HG03460 (cell line): Measurements from ENCODE around the gene CDH12.
"Not testable (repeated sequence)": the region's sequence is repeated elsewhere in the genome, so short reads cannot be mapped to it uniquely, and the experiment has no call there.

Experiments
- ATAC-seq: cut with Tn5 transposase; IDR thresholded peaks from one replicate; pipeline ENCODE4 v1.9.1; 2021; ENCODE audit not compliant: unreplicated experiment

Gene CDH12

DNA sequence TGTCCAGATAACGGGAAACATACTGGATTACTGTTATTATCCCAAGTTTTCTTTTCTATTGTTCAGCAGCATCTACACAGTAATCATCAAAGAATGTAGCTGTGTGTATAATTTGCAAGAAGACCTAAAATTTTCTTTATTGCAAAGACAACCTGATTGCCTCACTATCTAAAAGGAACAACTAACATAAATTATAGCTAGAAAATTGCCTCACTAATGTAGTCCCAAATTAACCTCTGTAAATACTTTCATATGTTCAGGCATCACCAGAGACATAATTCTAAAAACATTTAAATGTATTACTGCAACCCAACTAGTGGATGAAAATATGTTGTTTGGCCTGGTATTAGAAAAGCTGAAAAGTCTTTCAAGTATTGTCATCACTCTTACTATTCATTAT is 275.4 kb downstream of the CDH12 start:
- ATAC-seq, result no peak

DNA sequence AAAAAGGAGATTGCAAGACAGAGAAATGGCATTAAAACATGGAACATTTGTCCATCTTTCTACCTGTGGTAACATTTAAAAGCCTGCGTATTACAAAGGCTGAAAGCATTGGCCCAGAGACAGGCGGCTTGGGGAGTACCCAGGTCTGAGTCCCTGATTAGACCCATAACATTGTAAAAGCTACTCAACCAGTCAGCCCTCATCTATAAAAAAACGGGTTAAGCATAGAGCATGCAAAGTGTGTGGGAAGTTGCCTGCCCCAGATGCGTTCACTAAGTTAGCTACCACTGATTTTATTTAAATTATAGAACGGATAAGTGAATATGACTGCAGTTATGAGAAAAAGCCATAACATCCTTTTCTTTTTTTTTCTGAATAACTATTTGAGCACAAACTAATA is 276.1 kb downstream of the CDH12 start:
- ATAC-seq, result no peak

GRCh38 chr5:22572941-22573340 is 280.2 kb downstream of the CDH12 start:
- no peak for ATAC-seq

- ATAC-seq, result no peak
These were observed 285.2 kb downstream of the CDH12 start for GRCh38 chr5:22567983-22568382.

DNA sequence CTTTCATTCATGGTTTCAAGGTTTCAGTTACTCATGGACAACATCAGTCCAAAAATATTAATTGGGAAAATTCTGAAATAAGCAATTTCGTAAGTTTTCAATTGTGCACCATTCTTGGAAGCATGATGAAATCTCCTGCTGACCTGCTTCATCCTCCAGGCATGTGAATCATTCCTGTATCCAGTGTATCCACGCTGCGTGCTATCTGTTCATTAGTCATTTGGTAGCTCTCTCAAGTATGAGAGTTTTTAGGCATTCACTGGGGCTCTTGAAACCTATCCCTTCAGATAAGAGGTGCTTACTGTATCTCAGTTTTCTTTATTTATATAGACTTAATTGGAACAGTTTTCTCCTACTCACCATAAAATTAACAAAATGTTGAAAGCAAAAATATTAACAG is 293.0 kb downstream of the CDH12 start:
- ATAC-seq, result no peak

DNA sequence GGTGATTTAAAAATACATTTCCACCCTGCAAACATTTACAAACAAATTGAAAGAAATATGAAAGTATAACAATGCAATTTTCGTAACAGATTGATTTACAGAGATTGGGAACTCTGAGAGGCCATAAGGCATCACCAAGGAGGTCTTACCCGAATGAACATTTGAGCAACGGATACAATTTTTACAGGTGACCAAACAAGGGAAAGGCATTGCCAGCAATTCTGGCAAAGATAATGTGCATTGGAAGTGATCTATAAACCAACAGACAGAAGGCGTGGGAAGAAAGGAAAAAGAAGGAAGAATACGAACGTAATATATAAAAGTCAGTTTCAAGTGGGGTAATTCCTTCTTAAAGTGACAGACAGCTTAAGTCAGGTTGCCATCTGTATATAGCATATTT is 295.9 kb downstream of the CDH12 start:
- ATAC-seq, result no peak

DNA sequence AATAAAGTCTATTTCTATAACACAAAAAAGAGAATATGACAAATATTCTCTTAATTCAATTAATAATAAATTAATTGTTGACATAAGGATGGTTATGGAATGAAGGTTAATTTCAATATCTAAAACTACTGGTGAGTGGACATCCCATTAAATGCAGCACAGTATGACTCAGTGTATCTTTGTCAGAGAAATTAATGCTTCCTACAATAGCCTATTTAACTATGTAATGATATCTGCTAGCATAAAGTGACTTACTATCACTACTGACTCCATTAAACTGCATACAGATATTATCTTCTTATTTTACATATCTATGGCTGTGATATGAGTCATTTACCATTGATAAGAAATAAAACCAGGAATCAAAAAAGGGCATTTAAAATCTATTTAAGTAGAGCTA is 298.7 kb downstream of the CDH12 start:
- ATAC-seq, result no peak

DNA sequence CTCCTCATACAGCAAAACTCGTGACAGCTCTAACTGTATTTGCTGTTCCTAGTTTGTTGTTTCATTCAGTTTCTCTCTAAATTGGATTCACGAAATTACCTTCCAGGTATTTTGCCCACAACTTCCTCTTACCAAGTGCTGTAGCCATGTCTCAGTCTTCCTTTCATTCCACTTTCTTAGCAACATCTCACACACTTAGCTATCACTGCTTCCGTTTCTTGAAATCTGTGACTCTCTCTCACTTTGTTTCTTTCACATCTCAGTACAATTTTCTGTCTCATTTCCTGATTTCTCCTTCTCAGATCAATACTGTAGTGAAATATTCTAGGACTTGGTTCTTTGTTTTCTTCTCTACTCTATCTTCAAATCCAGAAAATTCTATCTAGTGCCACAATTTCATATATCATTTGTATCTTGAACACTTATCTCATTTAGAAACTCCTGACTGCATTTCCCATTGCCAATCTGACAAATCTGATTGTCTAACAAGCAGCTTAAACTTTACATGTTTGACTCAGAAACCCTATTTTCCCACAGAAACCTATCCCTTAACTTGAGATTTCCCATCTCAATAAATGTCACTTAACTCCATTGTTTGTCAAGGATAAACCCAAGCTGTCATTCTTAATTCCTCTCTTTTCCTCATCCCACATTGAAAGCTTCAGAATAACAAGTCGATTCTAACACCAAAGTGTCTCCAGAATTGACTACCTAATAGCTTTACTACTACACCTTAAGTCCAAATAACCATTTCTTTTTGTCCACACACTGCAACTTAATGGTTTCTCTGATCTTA is 303.1 kb downstream of the CDH12 start:
- no peak for ATAC-seq

- no peak for ATAC-seq
These were observed 310.8 kb downstream of the CDH12 start for GRCh38 chr5:22542340-22542739.

DNA sequence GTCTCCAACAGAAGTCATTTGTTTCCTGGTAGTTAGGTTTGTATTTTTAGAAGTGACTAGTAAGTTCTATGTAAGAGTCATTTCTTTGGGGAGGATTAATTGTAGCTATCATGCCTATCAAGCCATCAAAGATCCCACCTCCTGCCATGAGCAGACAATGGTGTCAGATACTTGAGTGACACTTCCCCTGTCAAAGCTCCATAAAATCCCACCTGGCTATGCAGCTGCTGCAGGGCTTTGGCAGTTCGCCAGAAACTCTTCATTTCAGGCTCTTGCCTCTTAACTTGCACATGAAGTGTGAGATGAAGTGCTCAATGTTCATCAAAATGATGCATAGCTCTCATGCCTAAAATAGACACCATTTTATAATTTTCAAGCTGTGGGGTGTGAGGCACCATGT is 312.1 kb downstream of the CDH12 start:
- no peak for ATAC-seq

DNA sequence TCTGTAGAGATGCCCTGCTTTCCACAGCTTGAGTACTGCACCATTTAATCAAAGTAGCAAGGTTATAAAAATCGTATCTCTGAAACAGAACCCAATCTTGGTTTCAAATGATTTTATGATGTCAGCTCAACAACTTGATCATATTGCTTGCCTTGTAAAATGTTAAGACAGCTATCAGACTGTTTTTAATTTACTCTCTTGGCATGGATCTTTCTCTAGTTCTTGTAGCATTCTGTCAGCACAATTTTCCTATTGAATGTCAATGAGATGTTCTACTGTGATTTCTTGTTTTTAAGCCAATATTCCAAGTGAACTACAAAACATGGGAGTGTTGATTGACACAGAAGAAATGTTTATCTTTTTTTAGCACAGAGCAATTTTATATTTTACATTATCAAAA is 313.4 kb downstream of the CDH12 start:
- no peak for ATAC-seq

DNA sequence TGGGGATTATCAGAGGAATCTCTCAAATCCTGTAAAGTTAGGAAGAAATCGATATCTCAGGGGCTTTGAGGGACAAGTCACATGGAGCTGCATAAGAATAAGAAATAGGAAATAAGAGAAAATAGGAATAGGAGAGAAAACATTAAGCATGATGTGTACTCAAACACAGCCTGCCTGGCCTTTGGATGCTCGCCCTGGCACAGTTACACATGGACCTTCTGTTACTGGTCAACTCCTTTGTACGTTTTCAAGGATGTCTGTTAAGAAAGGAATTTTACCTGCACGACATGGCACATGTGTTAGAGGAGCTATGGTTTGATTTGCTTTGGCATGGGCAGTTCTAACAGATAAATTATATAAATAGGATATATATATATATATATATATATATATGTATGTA is 321.2 kb downstream of the CDH12 start:
- no peak for ATAC-seq

GRCh38 chr5:22521521-22521920 is 331.6 kb downstream of the CDH12 start:
- no peak for ATAC-seq

GRCh38 chr5:22516497-22516896 is 336.6 kb downstream of the CDH12 start:
- not testable (repeated sequence) for ATAC-seq

DNA sequence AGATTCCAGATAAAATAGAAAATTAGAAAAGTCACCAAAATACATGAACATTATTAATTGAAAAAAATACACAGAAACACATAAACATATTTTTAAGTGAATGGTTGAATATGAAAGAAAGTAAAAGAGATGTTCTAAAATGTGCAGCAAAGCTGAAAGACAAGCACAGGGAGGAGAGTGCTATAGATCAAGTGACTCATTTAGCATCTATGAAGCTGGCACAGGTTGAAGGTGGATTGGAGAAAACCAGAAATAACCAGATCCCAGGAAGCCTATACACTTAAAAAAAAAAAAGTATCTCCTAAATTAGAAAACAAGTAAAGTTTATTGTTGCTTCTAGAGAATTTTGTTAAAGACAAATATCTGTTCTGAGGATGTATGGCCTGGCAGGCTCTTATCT is 338.9 kb downstream of the CDH12 start:
- no peak for ATAC-seq

DNA sequence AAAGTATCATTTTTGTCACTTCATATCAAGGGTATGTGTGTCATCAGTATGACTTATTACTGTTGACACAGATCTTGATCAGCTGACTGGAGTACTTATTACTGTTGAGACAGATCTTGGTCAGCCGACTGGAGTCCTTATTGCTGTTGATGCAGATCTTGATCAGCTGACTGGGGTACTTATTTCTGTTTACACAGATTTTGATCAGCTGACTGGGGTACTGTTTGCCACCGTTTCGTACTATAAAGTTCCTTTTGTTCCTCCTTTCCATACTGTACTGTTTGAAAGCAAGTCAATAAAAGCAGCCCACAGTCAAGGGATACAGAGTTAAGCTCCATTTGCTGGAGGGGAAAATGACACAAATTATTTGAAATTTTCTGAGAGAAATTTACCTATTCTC is 347.3 kb downstream of the CDH12 start:
- no peak for ATAC-seq

GRCh38 chr5:22504411-22504810 is 348.7 kb downstream of the CDH12 start:
- no peak for ATAC-seq

GRCh38 chr5:22500556-22500955 is 352.6 kb downstream of the CDH12 start:
- no peak for ATAC-seq

- no peak for ATAC-seq
These were observed 356.5 kb downstream of the CDH12 start for GRCh38 chr5:22496666-22497065.

DNA sequence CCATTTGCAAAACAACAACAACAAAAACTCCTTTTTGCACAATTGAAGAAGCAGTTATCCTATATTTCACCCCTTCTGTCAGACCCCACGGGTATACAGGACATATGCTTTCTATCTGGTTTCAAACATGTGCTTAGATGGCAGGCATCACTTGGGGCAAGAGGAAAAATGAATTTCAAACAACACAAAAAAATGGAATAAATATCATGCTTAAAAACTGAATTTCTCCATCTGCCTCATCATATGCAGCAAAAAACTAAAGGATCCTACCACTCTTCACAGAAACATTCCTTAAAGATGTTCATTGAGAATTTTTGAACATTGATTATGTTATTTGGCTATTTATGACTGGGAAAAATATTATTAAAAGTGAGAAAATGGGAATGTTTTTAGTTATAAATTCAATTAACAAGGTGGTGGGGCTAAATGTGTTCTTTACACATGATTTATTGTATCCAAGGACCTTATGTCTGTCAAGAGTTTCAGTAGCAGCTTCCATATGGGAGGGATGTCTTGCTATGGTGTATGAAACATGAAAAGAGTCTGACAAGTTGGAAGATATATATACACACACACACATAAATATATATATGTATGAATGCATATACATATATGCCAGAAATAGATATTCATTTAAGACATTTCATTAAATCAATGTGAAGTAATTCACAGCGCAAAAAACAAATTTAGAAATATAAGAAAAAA is 358.0 kb downstream of the CDH12 start:
- ATAC-seq, result no peak

GRCh38 chr5:22488427-22488826 is 364.7 kb downstream of the CDH12 start:
- no peak for ATAC-seq

DNA sequence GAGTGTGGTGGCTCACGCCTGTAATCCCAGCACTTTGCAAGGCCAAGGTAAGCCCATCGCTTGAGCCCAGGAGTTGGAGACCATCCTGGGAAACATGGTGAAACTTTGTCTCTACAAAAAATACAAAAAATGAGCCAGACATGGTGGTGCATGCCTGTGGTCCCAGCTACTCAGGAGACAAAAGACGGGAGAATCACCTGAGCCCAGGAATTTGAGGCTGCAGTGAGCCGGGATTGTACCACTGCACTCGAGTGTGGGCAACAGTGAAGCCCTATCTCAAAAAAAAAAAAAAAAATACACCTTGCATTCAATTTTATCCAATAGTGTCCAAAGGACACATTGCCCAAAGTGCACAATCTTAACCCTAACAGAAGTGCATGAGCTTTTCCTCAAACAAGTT is 372.8 kb downstream of the CDH12 start:
- no peak for ATAC-seq

DNA sequence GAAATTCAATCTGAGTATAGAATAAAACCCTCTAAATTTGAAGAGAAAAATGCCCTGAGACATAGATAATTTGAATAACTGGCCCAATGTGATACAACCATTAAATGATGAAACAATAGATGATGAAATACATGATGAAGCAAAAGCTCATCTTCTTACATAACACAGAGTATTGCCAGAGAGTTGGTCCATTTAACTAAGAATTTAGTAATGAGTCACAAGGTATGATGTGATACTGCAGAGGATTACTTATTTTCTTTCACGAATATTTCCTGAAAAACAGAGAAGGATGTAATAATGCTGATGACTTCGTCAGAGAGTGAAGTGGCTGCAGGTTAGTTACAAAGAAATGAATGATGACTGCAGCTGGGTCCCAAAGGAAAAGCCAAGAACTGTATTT is 379.3 kb downstream of the CDH12 start:
- ATAC-seq, result no peak
